Naive thymus-derived CD8-positive, alpha-beta T cell (primary cell): ENCODE data around the gene FAM163B. TPM values are rescaled to one million over a fixed set of nuclear protein-coding genes. Genes with fewer than 3 reads are reported as not detected.

Experiments
- ATAC-seq, 2 donors: fragments of 150-1000 bp; cut with Tn5 transposase in 1 of 2; sonication (Bioruptor Pico), chemical (Tn5 transposase) in 1 of 2; 1 replicate in 1 of 2; 2 replicates in 1 of 2; pipeline ENCODE4 v1.10.0; 2021; ENCODE audit warnings: mild to moderate bottlenecking in 2 of 2, moderate library complexity in 2 of 2
- POLR2A ChIA-PET: fragments of 350-600 bp; sonication (Branson Sonifier 250); formaldehyde crosslinking; loops from one replicate; lab custom pipeline; 2021; ENCODE audit warnings: antibody characterized with exemption; lab: Charles Lee
- DNase-seq, 10 donors: peaks; one replicate each; pipeline versions ENCODE4 v3.0.0 to v3.0.0-alpha.2; 2020 to 2022
- H3K27ac Mint-ChIP-seq, 10 donors: one replicate each; pipeline ENCODE4 v1.8.0; 2020 to 2022; ENCODE audit warnings: mild to moderate bottlenecking in 10 of 10, mixed read lengths in 10 of 10, moderate library complexity in 4 of 10, inconsistent platforms in 1 of 10
- H3K27me3 Mint-ChIP-seq, 5 donors: one replicate each; pipeline ENCODE4 v1.8.0; 2021 to 2022; ENCODE audit warnings: mixed read lengths in 5 of 5
- H3K36me3 Mint-ChIP-seq, 3 donors: one replicate each; pipeline ENCODE4 v1.8.0; 2020 to 2022; ENCODE audit warnings: mixed read lengths in 3 of 3, mild to moderate bottlenecking in 2 of 3, inconsistent platforms in 1 of 3
- H3K4me1 Mint-ChIP-seq, 4 donors: one replicate each; pipeline ENCODE4 v1.8.0; 2021 to 2022; ENCODE audit warnings: mixed read lengths in 4 of 4
- H3K4me3 Mint-ChIP-seq, 10 donors: one replicate each; pipeline ENCODE4 v1.8.0; 2020 to 2022; ENCODE audit warnings: mild to moderate bottlenecking in 10 of 10, mixed read lengths in 10 of 10, moderate library complexity in 6 of 10, inconsistent platforms in 1 of 10
- H3K9me3 Mint-ChIP-seq, 9 donors: one replicate each; pipeline ENCODE4 v1.8.0; 2020 to 2022; ENCODE audit warnings: mixed read lengths in 9 of 9, mild to moderate bottlenecking in 3 of 9, inconsistent platforms in 1 of 9, moderate library complexity in 1 of 9
- polyA plus RNA-seq, 3 donors: library from polyadenylated mRNA; unstranded; fragments of 300-500 nt; fragmentation: Illumina TruSeq; gene quantifications; one replicate each; pipeline ENCODE4 v1.2.3, GENCODE V29; 2021
- total RNA-seq, 8 experiments: library from RNA in 2 of 8; stranded (reverse) in 2 of 8; gene quantifications; one replicate each; pipeline ENCODE4 v1.2.3 and lab custom pipeline; 2021 to 2026

Gene FAM163B
- not detected for total RNA-seq
- not detected for polyA plus RNA-seq
- 0 reads per million in 6 experiments for total RNA-seq (lab: John Stamatoyannopoulos, UW)

- Mint-ChIP-seq H3K36me3 (no peaks in the 10 kb centered on the region), H3K9me3 (peaks cover 0 to 2% (median 0%) of the 10 kb centered on the region in 9 donors), H3K27ac (peak within 1 kb of the TSS in 1 of 10 donors; percentile 56), H3K4me1 (peaks cover 1 to 12% (median 6%) of the 10 kb centered on the region in 4 donors), H3K4me3 (peak within 1 kb of the TSS in 3 of 10 donors; percentile 18 to 43 (median 21)), H3K27me3 (peaks cover 10 to 55% (median 31%) of the 10 kb centered on the region in 5 donors)
- POLR2A ChIA-PET: interaction anchor here (1.1 to 1.5 kb wide), 2 partner anchors 74 to 93 kb away, joined by 3 to 6 read pairs; no protein-coding TSS in a partner anchor
- DNase-seq (peak; percentile 15 to 69 (median 55)), ATAC-seq (peak; percentile 80 to 82)
Measured at GRCh38 chr9:133609311-133610098, at the start of gene FAM163B. TSS of gene FAM163B (minus strand) at chr9:133609389. CDS start at chr9:133580223, 29,166 bp downstream.

GRCh38 chr9:133657120-133657661, 48.0 kb upstream of the FAM163B start:
- POLR2A ChIA-PET: interaction anchor here (1.1 kb wide), 1 partner anchor 69 kb away, joined by 3 read pairs; no protein-coding TSS in a partner anchor
- ATAC-seq (no peak), DNase-seq (no peak)
- peak overlapping the region in 4 of 10 donors; percentile 8 to 56 (median 40) for H3K27ac Mint-ChIP-seq
- peak overlapping the region in 4 of 10 donors; percentile 18 to 39 (median 26) for H3K4me3 Mint-ChIP-seq
- no peaks in the 10 kb centered on the region for H3K36me3 Mint-ChIP-seq
- H3K4me1 Mint-ChIP-seq: peaks cover 11 to 41% (median 23%) of the 10 kb centered on the region in 4 donors
- no peaks in the 10 kb centered on the region for H3K9me3 Mint-ChIP-seq
- H3K27me3 Mint-ChIP-seq: peaks cover 24 to 72% (median 39%) of the 10 kb centered on the region in 5 donors

GRCh38 chr9:133656211-133657119, 47.3 kb upstream of the FAM163B start:
- Mint-ChIP-seq H3K4me3 (peak overlapping the region in 4 of 10 donors; percentile 9 to 26 (median 14)), H3K36me3 (no peaks in the 10 kb centered on the region), H3K27me3 (peaks cover 24 to 75% (median 43%) of the 10 kb centered on the region in 5 donors), H3K4me1 (peaks cover 11 to 41% (median 23%) of the 10 kb centered on the region in 4 donors), H3K9me3 (no peaks in the 10 kb centered on the region), H3K27ac (peak overlapping the region in 1 of 10 donors; percentile 53)
- peak; percentile 76 to 81 for ATAC-seq
- peak; percentile 16 to 79 (median 30) for DNase-seq
- POLR2A ChIA-PET: interaction anchor here (1.1 kb wide), 1 partner anchor 70 kb away, joined by 3 read pairs; no protein-coding TSS in a partner anchor

GRCh38 chr9:133655701-133656100, 46.5 kb upstream of the FAM163B start:
- H3K27ac Mint-ChIP-seq: no peak overlapping the region
- H3K4me1 Mint-ChIP-seq: peaks cover 11 to 41% (median 23%) of the 10 kb centered on the region in 4 donors
- H3K27me3 Mint-ChIP-seq: peaks cover 24 to 80% (median 43%) of the 10 kb centered on the region in 5 donors
- no peaks in the 10 kb centered on the region for H3K9me3 Mint-ChIP-seq
- DNase-seq: no peak
- POLR2A ChIA-PET: no interaction called here
- no peak for ATAC-seq
- H3K4me3 Mint-ChIP-seq: no peak overlapping the region
- H3K36me3 Mint-ChIP-seq: no peaks in the 10 kb centered on the region

GRCh38 chr9:133654736-133655657, 45.8 kb upstream of the FAM163B start:
- Mint-ChIP-seq H3K36me3 (no peaks in the 10 kb centered on the region), H3K4me3 (no peak overlapping the region), H3K27ac (peak overlapping the region in 1 of 10 donors; percentile 37), H3K4me1 (peaks cover 11 to 38% (median 23%) of the 10 kb centered on the region in 4 donors), H3K27me3 (peaks cover 23 to 78% (median 43%) of the 10 kb centered on the region in 5 donors), H3K9me3 (no peaks in the 10 kb centered on the region)
- no peak for ATAC-seq
- POLR2A ChIA-PET: interaction anchor here (0.8 kb wide), 1 partner anchor 36 kb away, joined by 5 read pairs; no protein-coding TSS in a partner anchor
- DNase-seq: no peak

GRCh38 chr9:133653638-133654037, 44.4 kb upstream of the FAM163B start:
- no peaks in the 10 kb centered on the region for H3K36me3 Mint-ChIP-seq
- no peak for DNase-seq
- no peak overlapping the region for H3K4me3 Mint-ChIP-seq
- POLR2A ChIA-PET: no interaction called here
- H3K27ac Mint-ChIP-seq: no peak overlapping the region
- H3K4me1 Mint-ChIP-seq: peaks cover 8 to 24% (median 17%) of the 10 kb centered on the region in 4 donors
- no peak for ATAC-seq
- no peaks in the 10 kb centered on the region for H3K9me3 Mint-ChIP-seq
- H3K27me3 Mint-ChIP-seq: peaks cover 19 to 73% (median 38%) of the 10 kb centered on the region in 5 donors

GRCh38 chr9:133650026-133650425, 40.8 kb upstream of the FAM163B start:
- no peaks in the 10 kb centered on the region for H3K9me3 Mint-ChIP-seq
- no peak overlapping the region for H3K4me3 Mint-ChIP-seq
- H3K27me3 Mint-ChIP-seq: peaks cover 4 to 42% (median 16%) of the 10 kb centered on the region in 5 donors
- DNase-seq (no peak), ATAC-seq (no peak)
- no peaks in the 10 kb centered on the region for H3K36me3 Mint-ChIP-seq
- POLR2A ChIA-PET: interaction anchor here (0.7 kb wide), 1 partner anchor 44 kb away, joined by 4 read pairs; no protein-coding TSS in a partner anchor
- H3K4me1 Mint-ChIP-seq: peaks cover 0 to 6% (median 1%) of the 10 kb centered on the region in 4 donors
- peak overlapping the region in 1 of 10 donors; percentile 83 for H3K27ac Mint-ChIP-seq

- Mint-ChIP-seq H3K27me3 (peaks cover 3 to 33% (median 8%) of the 10 kb centered on the region in 5 donors), H3K36me3 (no peaks in the 10 kb centered on the region), H3K27ac (no peak overlapping the region), H3K4me1 (peaks cover 0 to 6% (median 1%) of the 10 kb centered on the region in 4 donors), H3K4me3 (no peak overlapping the region), H3K9me3 (no peaks in the 10 kb centered on the region)
- DNase-seq: no peak
- POLR2A ChIA-PET: no interaction called here
- no peak for ATAC-seq
Measured at GRCh38 chr9:133649194-133649593, 40.0 kb upstream of the FAM163B start.

- H3K4me3 Mint-ChIP-seq: no peak overlapping the region
- H3K36me3 Mint-ChIP-seq: no peaks in the 10 kb centered on the region
- H3K4me1 Mint-ChIP-seq: peaks cover 0 to 6% (median 1%) of the 10 kb centered on the region in 4 donors
- no peak for ATAC-seq
- DNase-seq: no peak
- POLR2A ChIA-PET: no interaction called here
- peak overlapping the region in 1 of 10 donors; percentile 67 for H3K27ac Mint-ChIP-seq
- no peaks in the 10 kb centered on the region for H3K9me3 Mint-ChIP-seq
- peaks cover 0 to 22% (median 2%) of the 10 kb centered on the region in 5 donors for H3K27me3 Mint-ChIP-seq
Measured at GRCh38 chr9:133647765-133648469, 38.7 kb upstream of the FAM163B start.

GRCh38 chr9:133647148-133647547, 38.0 kb upstream of the FAM163B start:
- POLR2A ChIA-PET: no interaction called here
- Mint-ChIP-seq H3K9me3 (no peaks in the 10 kb centered on the region), H3K36me3 (no peaks in the 10 kb centered on the region), H3K4me1 (peaks cover 0 to 6% (median 1%) of the 10 kb centered on the region in 4 donors), H3K4me3 (no peak overlapping the region), H3K27me3 (peaks cover 0 to 14% (median 1%) of the 10 kb centered on the region in 5 donors), H3K27ac (peak overlapping the region in 1 of 10 donors; percentile 20)
- no peak for DNase-seq
- peak in 1 of 2 donors; percentile 30 for ATAC-seq
